ENCODE results near the gene BUB1. TPM values are rescaled to one million over a fixed set of nuclear protein-coding genes. Genes with fewer than 3 reads are reported as not detected.

BUB1 gene
- total RNA-seq, 1 experiment from 2014 or later, result 80.2 TPM

GRCh38 chr2:110655701-110656100 lies 22.2 kb downstream of the BUB1 start (continued):
- TF ChIP-seq, protein P1, sequence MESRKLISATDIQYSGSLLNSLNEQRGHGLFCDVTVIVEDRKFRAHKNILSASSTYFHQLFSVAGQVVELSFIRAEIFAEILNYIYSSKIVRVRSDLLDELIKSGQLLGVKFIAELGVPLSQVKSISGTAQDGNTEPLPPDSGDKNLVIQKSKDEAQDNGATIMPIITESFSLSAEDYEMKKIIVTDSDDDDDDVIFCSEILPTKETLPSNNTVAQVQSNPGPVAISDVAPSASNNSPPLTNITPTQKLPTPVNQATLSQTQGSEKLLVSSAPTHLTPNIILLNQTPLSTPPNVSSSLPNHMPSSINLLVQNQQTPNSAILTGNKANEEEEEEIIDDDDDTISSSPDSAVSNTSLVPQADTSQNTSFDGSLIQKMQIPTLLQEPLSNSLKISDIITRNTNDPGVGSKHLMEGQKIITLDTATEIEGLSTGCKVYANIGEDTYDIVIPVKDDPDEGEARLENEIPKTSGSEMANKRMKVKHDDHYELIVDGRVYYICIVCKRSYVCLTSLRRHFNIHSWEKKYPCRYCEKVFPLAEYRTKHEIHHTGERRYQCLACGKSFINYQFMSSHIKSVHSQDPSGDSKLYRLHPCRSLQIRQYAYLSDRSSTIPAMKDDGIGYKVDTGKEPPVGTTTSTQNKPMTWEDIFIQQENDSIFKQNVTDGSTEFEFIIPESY (IDR thresholded peaks at IDR 0.05; ENCODE audit: extremely low read depth, insufficient replicate concordance, low read length), result no peak
- TF ChIP-seq ZFX (IDR thresholded peaks at IDR 0.05) (no peak), POLR2AphosphoS5 (IDR thresholded peaks at IDR 0.05; ENCODE audit: low read depth, low read length) (no peak), ZNF274 (IDR thresholded peaks at IDR 0.05; ENCODE audit: low read depth, low read length) (no peak), SIN3A (IDR thresholded peaks at IDR 0.05; ENCODE audit: low read depth) (no peak), RAD21 (IDR thresholded peaks at IDR 0.05; ENCODE audit: low read depth) (no peak), YY1 (IDR thresholded peaks at IDR 0.05; ENCODE audit: extremely low read depth, insufficient replicate concordance, low read depth, low read length) (no peak), TCF7L2 (IDR thresholded peaks at IDR 0.05; ENCODE audit: borderline replicate concordance, extremely low read depth, insufficient read depth, insufficient read length) (no peak), MAX (IDR thresholded peaks at IDR 0.05) (no peak)

GRCh38 chr2:110653861-110654260 lies 24.0 kb downstream of the BUB1 start:
- no peak overlapping the region for H3K4me3 ChIP-seq (replicated peaks in 1 of 2; ENCODE audit: low read depth in 1 of 2, low read length in 2 of 2)
- no peaks in the 10 kb centered on the region for H4K20me1 ChIP-seq (ENCODE audit: insufficient read depth)
- ATAC-seq (no peak), DNase-seq (ENCODE audit: low read depth, low spot score) (no peak)
- H3K9me2 ChIP-seq (ENCODE audit: insufficient read depth), result no peaks in the 10 kb centered on the region
- intact Hi-C loops (cut with micrococcal nuclease), result no loop called here
- TF ChIP-seq TCF7L2 (IDR thresholded peaks at IDR 0.05; ENCODE audit: borderline replicate concordance, extremely low read depth, insufficient read depth, insufficient read length) (no peak), RAD21 (IDR thresholded peaks at IDR 0.05; ENCODE audit: low read depth) (no peak), SIN3A (IDR thresholded peaks at IDR 0.05; ENCODE audit: low read depth) (no peak), SRF (IDR thresholded peaks at IDR 0.05; ENCODE audit: low read depth) (no peak), JUND (IDR thresholded peaks at IDR 0.05) (no peak), CBX3 (IDR thresholded peaks at IDR 0.05; ENCODE audit: low read depth) (no peak), CEBPB (IDR thresholded peaks at IDR 0.05; ENCODE audit: low read depth) (no peak), POLR2AphosphoS5 (IDR thresholded peaks at IDR 0.05; ENCODE audit: low read depth, low read length) (no peak), YY1 (IDR thresholded peaks at IDR 0.05; ENCODE audit: extremely low read depth, insufficient replicate concordance, low read depth, low read length) (no peak), CTCF (IDR thresholded peaks at IDR 0.05 in 2 of 3, conservative IDR thresholded peaks at IDR 0.05 in 1 of 3; ENCODE audit: borderline replicate concordance in 1 of 3, insufficient read depth in 1 of 3, low read depth in 2 of 3, low read length in 2 of 3) (no peak), SP1 (IDR thresholded peaks at IDR 0.05; ENCODE audit: low read depth) (no peak)
- no peaks in the 10 kb centered on the region for H3K4me1 ChIP-seq (ENCODE audit: control insufficient read depth in 1 of 2, insufficient read depth in 2 of 2, low read length in 2 of 2)
- ChIA-PET RAD21 (ENCODE audit: low non-redundant PET in 1 of 2, low total read pairs in 2 of 2, uncharacterized antibody in 2 of 2, unreplicated experiment in 2 of 2) (no interaction called here), POLR2A (no interaction called here), CTCF (no interaction called here)
- H3K4me2 ChIP-seq (ENCODE audit: low read length), result no peak overlapping the region
- no TSS peak for BruUV-seq (replicated peaks)
- no peak overlapping the region for H3K9ac ChIP-seq (ENCODE audit: low read length)
- no peak overlapping the region for H3K27ac ChIP-seq (ENCODE audit: low read depth, low read length)
- peaks cover 23% of the 10 kb centered on the region; the same call in 1 of the 2 replicates for H3K79me2 ChIP-seq (ENCODE audit: insufficient read depth, low read length)
- peaks cover 73% of the 10 kb centered on the region in 2 experiments for H3K36me3 ChIP-seq (ENCODE audit: control insufficient read depth in 1 of 2, insufficient read depth in 2 of 2, low read length in 2 of 2)
- H3K27me3 ChIP-seq (ENCODE audit: insufficient read depth, low read length), result no peaks in the 10 kb centered on the region
- no peaks in the 10 kb centered on the region for H3K9me3 ChIP-seq (ENCODE audit: control insufficient read depth in 1 of 2, insufficient read depth in 1 of 2, low read depth in 1 of 2, low read length in 2 of 2)
- no peak overlapping the region for H2AFZ ChIP-seq (ENCODE audit: low read depth, low read length, poor library complexity, severe bottlenecking)
